Measurements from ENCODE around the gene VGLL3.
A peak's percentile ranks its signal among the peaks of the same experiment; 100 is the strongest.
"Not testable (repeated sequence)": the region's sequence is repeated elsewhere in the genome, so short reads cannot be mapped to it uniquely, and the experiment has no call there.

Gene VGLL3

DNA sequence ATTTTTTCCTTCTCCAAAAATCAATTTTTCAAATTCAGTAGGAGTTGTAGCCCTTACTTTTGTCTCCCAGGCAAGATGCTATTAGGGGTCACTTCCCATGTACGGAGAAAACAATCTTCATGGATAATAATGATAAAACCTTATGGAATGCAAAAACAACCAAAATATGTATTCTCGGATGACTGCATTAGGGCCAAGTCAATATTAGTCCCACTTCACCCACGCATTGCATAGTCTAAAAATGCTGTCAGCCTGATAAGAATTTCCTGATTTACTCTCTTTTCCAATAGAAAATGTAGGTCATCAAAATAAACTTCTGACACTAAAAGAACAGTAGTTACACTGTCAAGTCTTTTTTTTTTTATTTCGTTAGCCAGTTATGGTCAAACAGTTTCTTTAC, 2.7 kb downstream of the VGLL3 start:
- no peak for DNase-seq

DNA sequence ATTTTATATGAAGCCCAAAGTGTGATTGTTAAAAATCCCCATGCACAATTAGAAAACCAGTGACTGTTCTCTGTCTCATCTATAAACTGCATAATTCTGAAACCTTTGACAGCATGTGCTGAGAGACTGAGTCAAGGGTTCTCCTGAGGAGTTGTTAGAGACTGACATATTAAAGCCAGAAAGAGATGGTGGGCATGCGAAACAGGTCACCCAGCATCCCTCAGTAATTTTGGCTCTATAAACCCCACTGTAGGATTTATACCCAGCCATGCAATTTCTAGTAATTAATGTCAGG, 3.6 kb downstream of the VGLL3 start:
- DNase-seq: no peak

DNA sequence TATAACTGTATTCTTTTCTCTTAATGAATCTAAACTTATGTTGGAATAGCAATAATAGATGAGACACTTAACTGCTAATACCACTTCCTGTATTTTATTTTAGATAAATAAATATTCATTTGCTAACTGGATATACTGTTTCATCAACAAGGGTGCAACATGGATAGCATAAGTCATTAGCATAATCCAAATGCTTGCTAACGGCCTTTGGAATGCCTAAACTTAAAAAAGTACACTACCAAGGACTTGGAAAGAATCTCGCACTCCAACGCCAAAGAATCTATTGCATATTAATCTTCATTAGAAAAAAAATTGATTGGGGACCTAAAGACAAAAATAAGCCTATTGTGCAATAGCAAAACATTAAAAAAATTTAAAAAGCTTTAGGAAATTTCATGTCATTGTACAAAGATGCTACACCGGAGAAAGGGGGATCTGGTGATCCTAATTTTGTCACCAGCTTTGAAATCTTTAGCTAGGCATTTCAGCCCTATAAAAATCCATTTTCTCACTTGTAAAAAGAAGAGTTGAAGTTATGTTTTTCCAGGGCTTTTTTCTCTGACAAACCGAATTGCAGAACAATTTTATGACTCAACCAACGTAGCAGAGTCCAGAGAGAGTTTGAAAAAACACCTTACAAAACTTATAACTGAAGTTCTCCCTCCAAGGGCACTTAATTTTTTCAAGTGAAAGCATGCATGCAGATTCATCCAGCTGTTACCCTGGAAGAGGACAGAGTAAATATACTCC, 4.1 kb downstream of the VGLL3 start:
- DNase-seq: no peak

DNA sequence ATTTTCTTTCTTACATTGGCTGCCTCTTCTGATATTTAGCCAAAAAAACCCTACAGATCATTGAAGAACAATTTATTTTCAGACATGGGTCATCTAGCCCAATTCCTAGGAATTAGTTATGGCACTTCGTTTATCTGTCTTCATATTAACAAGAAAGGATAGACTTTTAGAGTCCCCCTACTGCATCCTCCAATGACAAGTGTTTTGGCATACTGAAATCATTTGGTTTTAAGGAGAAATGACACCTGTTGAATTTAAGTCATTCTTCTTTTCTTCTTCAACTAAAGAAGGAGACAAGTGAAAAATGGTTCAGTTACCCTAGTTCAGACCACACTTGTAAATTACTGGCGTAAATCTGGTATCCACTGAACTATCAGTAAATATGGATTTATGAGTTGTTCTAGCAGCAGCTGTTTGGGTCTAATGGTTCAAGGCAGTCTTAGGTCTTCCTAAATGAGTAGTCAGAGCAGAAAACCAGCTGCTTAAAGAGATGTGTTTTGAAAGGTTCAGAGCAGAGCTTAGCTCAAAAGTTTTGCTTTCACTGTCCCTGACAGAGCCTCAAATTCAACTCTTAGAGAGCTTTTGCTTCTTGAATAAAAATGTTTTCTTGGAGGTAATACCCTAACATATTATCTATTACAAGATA, 5.6 kb downstream of the VGLL3 start:
- DNase-seq: no peak

DNA sequence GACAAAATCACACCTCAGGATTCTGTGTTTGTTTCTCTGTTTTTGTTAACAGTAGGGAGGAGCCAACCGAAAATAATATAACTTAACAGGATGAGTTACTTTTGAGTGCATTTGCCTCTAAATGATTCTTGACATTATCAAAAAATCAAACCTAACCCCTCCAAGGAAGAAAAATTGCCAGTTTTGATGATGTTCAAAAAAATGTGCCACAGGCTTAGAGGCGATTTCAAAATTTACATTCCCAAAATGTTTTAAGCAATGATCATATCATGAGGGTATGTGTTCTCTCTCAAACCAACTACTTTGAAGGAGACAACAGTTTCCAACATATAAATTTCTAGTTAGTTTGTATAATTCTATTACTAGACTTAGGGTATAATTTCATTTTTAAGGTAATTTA, 6.7 kb downstream of the VGLL3 start:
- DNase-seq: no peak

DNA sequence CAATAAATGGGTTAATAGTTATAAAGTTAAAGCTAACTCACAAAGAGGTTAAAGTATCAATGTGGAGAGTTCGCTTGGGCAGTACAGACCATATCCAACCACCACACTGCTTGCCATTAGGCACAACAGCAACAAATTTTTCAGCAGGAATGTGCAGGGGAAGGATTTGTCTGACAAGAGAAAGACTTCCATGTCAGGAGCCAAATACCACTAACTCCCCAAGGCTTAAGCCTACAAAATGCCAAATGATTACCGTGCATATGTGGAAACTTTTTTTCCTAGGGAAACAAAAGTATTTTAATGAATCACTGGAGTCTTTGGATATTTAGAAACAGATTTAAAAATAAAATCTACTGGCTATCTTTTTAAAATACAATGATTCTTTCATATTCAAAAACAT, 8.1 kb downstream of the VGLL3 start:
- DNase-seq: peak; percentile 53

DNA sequence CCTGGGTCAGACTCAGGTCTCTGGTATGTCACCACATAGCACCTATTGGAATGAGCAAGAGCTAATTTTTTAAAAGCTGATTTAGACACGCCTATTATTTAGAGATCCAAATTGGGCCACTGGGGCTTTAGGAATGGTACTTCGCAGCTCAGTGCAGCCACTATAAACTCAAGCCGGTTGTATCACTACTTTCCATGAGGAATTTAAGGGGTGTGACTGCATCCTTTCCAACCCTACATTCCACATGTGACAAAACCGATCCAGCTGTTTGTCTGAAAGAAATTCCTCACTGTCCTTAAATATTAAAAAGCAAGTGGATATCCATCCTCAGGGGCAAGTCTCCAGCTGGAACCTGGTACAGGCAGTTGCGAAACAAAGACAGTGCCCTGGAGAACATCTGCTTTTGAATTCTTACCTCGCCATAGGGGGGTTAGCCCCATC, 12.8 kb downstream of the VGLL3 start:
- peak; percentile 63 for DNase-seq

DNA sequence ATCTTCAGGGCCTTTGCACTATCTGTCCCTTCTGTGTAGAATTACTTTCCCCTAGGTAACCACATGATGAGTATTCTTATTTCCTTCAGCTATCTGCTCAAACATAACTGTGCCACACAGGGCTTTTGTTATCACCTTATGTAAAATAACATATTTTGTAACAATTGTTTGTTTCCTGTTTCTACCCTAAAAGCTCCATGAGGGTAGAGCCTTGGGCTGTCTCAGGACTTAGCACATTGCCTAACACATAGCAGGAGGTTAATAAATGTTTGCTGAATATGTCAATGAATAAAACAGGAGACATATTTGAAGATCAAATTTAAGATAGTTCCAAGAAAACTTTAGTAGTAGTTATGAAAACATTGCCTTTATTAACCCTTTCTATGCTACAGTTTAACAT, 14.7 kb downstream of the VGLL3 start:
- no peak for DNase-seq

DNA sequence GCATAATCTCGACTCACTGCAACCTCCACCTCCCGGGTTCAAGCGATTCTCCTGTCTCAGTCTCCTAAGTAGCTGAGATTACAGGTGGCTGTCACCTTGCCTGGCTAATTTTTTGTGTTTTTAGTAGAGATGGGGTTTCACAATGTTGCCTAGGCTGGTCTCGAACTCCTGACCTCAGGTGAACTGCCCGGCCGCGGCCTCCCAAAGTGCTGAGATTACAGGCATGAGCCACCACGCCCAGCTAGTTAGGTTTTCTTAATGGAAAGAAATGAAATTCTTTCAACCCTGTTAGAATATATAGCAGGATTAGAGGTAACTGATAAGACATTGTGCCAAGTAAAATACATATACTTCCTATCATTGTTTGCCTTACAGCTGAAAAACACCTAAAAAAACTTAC, 16.8 kb downstream of the VGLL3 start:
- DNase-seq: not testable (repeated sequence)

DNA sequence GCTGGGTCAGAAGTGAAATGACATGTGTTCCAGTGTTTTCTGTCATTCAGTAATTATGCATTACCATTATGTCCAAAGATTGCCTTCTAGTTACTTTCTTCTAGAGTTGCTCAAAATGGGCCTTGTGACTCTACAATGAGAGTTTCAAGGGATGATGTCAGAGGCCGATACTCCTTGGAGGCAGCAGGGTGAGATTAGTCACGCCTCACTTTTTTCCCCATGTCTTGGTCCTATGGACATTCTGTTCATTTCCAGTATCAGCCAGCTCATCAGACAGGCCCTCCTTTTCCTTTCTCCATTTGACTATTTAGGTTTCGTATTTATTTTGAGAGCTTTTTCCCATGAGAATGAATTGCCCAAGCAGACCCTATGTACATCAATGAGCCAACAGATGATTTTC, 17.5 kb downstream of the VGLL3 start:
- DNase-seq: no peak

DNA sequence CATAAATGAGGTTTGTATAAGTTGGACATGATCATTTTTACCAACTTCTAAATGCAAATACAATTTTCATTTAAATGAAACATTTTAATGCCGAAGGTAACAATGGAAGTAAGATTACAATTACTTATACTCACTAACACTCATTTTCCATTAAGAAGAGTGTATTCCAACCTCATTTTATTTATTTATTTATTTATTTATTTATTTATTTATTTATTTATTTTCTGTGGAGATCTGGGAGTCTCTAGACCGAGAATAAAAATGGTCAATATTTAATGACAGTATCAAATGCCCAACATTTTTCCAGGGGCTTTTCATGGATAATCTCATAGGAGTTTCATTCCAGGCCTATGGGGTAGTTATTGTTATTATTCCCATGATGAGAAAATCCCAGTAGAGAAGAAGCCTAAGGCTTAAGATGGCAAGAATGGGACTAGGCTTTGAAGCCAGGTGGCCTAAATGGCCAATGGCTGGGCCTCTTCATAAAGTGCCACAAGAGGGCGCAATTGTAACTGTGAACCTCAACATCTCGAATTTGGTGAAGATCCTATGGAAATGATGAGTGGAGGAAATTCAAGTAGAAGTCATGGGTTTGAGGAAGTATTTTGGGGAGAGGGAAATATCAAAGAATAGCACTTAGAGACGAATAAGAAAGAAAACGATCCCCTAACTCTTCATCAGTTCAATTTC, 21.3 kb downstream of the VGLL3 start:
- no peak for DNase-seq

DNA sequence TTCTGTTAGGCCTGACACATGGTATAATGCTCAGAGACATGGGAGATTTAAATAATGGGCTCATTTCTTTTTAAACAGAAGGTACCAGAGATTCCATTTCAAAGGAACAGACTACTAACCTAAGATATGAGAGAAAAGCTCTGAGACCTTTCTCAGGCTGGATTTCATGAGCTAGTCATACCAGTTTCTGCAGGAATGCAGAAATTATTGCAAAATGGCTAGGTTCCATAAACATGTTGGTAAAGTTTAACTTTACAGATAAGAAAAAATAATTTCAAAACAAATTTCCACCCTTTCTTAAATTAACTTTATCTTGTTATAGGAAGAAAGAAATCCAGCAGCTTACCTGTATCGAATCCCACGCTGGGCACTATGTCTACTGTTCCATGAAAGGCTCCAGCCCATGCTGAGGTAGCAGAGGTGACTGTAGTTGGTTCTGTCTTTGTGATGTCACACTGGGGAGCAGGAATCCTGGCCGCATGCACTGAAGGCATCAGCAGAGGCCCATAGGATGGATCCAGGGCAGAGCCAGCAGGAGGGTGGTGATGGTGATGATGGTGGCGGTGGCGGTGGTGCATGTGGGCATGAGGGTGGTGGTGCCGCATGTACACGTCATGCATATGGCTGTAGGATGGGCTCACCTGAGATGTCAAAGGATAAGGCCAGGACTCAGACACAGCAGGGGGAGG, 22.6 kb downstream of the VGLL3 start:
- no peak for DNase-seq

DNA sequence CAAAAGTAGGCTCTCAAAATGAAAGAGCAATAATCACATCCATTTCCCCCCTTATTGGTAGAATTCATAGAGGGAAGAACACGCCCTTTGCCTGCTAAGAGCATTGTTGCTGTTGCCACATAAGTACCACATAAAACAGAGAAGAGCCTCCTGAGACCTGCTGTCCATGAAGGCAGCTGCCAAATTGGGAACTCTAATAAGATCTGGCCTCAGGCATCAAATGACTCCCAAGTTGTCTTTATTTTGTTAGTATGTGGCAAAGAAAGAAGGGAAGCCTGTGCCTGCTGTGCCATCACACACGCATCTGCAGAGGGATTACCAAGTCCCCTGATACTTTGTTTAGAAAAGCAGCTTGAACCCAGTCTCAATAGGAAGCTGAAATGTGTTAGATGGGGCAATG, 23.9 kb downstream of the VGLL3 start:
- no peak for DNase-seq

DNA sequence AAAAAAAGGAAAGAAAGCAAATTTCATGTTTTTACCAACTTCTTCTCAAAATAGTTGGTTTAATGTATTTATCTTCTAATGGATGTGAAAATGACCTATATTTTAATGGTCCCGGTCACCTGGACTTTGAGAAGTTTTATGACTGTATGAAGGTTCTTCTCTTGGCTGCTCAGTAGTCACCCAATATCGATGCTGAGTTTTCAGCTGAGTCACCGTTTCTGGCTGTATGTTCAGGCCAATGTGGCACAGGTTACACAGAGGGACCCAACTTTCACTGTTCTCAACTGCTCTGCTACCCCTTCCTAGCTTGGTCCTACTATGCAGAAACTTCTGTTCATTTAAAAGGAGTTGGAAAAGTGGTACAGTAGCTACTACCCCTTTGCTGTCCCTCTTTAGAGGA, 25.8 kb downstream of the VGLL3 start:
- DNase-seq: no peak

DNA sequence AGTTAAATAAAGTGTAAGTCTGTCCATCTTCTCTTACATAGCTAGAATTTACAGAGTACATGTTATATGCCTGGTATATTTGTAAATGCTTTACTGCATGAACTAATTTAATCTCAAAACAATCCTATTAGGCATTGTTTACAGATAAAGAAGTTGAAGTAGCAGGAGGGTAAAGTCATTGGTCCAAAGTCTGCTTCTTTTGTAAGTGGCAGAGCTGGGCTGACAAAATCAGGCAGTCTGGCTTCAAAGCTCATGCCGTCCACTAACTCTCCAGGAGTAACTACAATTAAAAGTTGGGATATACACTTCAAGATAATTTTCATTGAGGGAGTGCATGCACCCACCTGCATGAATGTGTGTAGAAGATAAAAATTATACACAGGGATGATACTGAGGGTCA, 27.3 kb downstream of the VGLL3 start:
- no peak for DNase-seq

DNA sequence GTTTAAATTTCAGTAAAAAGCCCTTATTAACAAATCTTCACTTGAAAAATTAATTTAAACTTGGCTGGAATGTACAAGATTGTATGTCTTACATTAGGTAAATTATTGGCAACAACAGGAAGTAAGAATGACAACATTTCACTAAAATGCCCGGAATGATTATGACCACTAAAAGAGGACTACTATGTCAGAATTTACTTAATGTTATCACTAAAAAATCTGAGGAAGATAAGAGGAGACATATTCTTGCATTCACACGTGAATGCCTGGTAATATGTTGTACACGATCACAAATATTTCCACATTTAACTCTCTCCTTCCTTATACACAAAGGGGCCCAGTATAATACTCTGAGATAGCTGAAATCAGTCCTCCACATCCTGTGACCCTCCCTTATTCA, 29.7 kb downstream of the VGLL3 start:
- DNase-seq: no peak

DNA sequence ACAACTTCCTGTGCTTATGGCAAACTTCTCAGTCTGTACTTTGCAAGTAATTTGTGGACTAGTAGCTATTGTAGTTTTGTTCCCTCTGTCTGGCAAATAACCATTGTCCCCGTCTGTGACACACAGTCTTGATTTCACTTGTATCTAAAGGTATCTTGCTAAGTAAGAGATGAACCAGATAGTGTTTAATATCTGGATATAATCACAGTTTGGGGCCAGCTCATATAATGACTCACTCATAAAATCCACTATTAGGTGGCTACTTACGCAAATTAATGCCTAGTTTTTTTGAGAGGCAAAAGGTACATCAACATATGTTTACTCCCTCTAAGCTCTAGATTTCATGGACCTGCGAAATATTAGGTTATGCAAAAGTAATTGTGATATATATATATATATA, 30.4 kb downstream of the VGLL3 start:
- no peak for DNase-seq

DNA sequence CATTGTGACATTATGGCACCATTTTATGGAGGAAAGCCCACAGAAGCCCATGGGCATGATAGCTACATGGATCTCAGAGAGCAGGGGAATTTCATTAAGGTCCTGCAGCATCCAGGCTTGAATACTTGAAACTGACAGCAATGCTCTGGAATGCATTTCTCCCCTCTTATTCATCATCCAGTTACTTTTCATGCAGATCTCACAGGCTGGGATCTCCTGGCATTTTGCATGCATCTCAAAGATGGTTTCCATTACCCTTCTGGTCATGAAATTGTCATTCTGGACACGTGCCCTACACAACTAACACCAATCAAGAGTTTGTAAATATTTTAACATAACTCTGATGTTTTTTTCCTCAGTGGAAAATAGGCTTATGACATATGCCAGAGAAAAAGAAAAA, 32.4 kb downstream of the VGLL3 start:
- DNase-seq: no peak

DNA sequence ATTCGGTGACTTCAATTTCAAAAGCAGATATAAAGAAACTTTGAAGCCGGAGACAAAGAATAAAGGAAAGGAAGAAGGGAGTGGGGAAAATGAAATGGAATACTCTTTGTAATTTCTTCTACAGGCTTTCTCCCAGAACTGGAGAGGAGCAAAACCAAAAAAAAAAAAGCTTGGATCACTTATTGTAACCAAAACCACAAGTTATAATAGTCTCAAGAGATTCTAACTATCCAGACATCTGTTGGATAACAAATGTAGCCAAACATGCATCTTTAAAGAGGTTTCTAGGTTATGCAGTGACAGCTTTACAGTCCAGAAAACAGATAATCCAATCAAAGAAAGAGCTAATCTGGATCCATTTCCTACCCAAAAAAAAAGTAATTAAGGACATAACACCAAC, 36.2 kb downstream of the VGLL3 start:
- no peak for DNase-seq

DNA sequence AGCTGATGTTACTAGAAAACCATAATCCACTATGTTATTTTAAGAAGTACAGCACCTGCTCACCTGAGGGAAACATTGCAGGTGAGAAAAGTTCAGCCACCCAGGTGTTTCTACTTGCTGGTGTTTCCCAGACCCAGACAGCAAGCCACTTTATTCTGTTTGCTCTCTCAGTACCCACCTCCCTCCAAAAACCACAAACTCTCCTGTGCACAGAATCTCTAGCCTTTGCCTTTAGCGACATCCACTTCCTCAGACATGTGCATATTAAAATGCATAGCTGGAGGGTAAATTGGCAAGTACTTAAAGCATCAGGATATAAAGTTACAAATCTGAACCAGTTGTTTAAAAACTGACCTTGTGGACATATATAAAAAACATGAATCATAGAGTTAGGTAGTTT, 36.7 kb downstream of the VGLL3 start:
- no peak for DNase-seq

DNA sequence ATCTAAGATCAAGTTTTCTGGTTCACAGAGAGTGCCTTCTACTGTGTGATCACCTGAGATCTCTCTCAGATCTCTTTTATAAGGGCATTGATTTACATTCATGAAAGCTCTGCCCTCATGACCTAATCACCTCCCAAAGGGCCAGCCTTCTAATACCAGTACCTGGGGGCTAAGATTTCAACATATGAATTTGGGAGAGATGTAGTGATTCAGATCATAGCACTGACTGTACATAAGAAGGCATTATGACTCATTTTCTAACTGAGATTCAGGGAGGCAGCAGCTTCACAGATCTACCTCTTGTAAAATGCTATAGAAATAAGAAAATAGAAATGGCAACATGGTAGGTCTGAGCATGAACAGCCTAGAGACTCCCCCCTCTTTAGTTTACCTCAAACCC, 39.6 kb downstream of the VGLL3 start:
- DNase-seq: no peak

DNA sequence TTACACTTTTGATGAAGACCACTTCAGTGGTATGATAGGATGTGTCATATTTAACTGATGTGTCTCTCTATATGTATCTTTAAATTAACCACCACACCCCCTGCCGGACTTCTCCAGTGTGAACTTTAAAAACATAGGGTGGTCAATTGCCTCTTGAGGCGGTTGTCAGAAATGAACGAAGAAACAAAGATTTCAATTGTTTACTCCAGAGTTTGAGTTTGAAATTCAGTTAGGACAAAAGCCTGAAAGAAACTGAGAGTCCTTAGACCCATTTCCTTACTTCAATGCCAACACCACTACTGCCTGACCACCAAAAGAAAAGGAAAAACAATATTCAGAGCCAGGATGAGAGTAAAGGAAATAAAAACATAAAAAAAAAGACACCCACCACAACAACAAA, 40.2 kb downstream of the VGLL3 start:
- no peak for DNase-seq

DNA sequence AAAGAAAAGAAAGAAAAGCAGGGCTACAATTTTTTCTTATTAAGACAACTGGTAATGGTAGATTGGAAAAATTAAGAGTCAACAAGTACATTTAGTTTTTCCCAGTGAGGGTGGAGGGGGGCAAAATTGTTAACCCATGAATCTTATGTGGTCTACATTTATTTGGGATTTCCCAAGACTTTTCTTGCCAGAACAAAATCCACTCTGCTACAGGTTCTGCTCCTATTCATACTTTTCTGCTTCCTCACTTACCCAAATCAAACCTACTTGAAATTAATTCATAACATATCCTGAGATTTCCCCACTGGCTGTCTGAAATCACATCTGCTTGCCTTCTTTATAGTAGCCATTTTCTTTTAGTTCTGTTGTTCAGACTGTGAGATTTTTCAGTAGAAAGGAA, 41.1 kb downstream of the VGLL3 start:
- DNase-seq: no peak

DNA sequence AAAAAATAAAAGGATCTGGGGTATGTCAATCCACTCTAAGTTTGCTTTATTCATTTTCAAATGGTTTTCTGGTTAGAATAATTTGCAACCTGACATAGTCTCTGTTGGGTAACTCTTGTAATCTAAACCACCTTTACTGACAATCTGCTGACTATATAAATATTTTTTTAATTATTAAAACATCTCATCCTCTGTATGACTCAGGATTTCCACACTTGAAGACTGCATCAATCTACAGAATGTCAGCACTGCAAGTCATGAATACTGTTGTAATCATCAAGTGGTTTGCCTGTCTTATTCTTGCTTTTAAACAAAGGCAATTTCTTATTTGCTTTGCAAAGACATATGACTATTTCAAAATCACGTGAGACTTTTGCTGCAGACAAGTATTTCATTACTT, 42.1 kb downstream of the VGLL3 start:
- no peak for DNase-seq
